Memory B cell (primary cell): ENCODE measurements around the gene TMEM38A.

ENCODE experiments used
- ATAC-seq: fragments of 150-1000 bp; cut with Tn5 transposase; 2 replicates; pipeline ENCODE4 v1.10.0; 2021; ENCODE audit warnings: low read depth, mild to moderate bottlenecking, moderate library complexity
- DNase-seq, 2 donors: peaks; one replicate each; pipeline ENCODE4 v3.0.0; 2022; ENCODE audit warnings: low spot score in 2 of 2
- H3K27ac Mint-ChIP-seq: one replicate; pipeline ENCODE4 v1.8.0; 2022; ENCODE audit warnings: mild to moderate bottlenecking, moderate library complexity, mixed read lengths
- H3K27me3 Mint-ChIP-seq: one replicate; pipeline ENCODE4 v1.8.0; 2022; ENCODE audit warnings: mixed read lengths
- H3K36me3 Mint-ChIP-seq: one replicate; pipeline ENCODE4 v1.8.0; 2022; ENCODE audit warnings: mild to moderate bottlenecking, mixed read lengths
- H3K4me1 Mint-ChIP-seq: one replicate; pipeline ENCODE4 v1.8.0; 2022; ENCODE audit warnings: mixed read lengths
- H3K4me3 Mint-ChIP-seq: one replicate; pipeline ENCODE4 v1.8.0; 2022; ENCODE audit warnings: mild to moderate bottlenecking, moderate library complexity, mixed read lengths
- H3K9me3 Mint-ChIP-seq: one replicate; pipeline ENCODE4 v1.8.0; 2022; ENCODE audit warnings: mixed read lengths

The TMEM38A gene

DNA sequence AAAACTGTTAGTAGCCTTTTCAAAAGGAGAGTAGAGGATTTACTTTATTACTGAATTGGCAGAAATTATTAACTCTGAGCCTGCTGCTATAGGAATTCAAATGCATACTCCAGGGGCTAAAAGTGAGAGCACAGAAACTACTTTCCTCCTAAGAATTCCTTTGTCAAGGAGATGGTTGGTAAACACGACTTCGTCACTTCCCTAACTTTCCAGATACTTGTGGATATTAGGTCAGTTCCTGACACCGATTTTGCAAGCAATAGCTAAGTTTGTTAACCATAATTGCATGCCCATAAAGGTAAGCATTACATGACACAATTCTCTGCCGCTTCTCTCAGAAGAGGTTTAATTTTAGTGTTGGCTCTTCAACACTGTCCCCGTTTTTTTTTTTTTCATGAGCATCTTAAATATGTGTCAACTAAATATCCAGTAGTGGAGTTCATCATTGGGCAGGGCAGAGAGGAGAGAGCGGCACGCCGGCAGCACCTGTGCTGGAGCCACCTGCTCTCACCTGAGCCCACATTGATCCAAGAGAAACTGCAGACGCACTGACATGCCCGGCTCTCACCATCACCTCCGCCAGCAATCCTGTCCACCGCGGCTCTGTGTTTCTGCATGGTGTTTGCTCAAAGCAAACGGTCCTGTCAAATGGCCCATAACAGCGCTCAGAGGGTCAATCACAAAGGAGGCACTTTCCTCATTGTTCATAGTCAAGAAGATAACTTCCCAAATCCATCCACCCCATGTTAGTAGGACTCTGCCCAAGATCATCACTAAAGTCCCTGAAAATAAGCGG is 35.6 kb upstream of the TMEM38A start:
- ATAC-seq (no peak), DNase-seq (no peak)
- peaks cover 6% of the 10 kb centered on the region for H3K36me3 Mint-ChIP-seq
- no peaks in the 10 kb centered on the region for H3K27me3 Mint-ChIP-seq
- H3K4me3 Mint-ChIP-seq, result no peak overlapping the region
- peak overlapping the region; percentile 81 for H3K27ac Mint-ChIP-seq
- H3K4me1 Mint-ChIP-seq, result peaks cover 41% of the 10 kb centered on the region
- no peaks in the 10 kb centered on the region for H3K9me3 Mint-ChIP-seq

- peaks cover 31% of the 10 kb centered on the region for H3K4me1 Mint-ChIP-seq
- peak overlapping the region; percentile 91 for H3K4me3 Mint-ChIP-seq
- peaks cover 6% of the 10 kb centered on the region for H3K36me3 Mint-ChIP-seq
- no peak for DNase-seq
- H3K27me3 Mint-ChIP-seq, result no peaks in the 10 kb centered on the region
- H3K9me3 Mint-ChIP-seq, result no peaks in the 10 kb centered on the region
- H3K27ac Mint-ChIP-seq, result peak overlapping the region; percentile 82
- no peak for ATAC-seq
These were observed 34.1 kb upstream of the TMEM38A start for GRCh38 chr19:16626796-16627192.

DNA sequence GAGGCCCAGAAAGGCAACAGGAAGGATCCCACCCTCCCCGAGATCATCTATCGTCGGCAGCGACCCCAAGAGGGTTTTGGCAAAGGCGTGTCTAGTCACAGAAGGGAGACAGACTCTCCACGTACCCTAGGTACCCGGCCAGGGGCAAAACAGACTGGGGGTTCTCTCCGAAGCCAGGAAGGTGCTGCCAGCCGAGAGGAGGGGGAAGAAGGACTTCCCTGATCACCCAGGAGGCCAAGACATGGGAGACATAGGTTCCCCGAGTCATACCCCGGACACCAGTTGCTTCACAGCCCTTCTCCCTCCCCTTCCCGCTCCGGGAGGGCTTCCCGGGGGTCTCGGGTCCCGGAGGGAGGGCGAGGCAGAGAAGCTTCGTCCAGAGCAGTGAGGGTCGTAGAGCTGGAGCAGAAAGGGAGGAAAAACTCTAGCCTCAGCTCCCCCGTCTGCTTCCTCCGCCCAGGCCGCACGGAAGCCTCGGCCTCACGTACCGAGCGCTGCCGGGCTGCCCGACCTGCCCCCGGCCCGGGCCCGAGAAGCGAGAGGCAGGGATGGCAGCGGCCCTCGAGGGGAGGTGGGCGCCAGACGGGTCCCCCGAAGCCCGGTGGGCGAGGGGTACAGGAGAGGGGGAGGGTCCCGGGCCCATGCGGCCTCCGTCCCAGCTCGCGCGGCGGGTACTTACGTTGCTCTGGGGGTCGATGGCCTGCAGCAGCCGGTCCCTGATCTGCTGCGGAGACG is 33.6 kb upstream of the TMEM38A start:
- ATAC-seq, result no peak
- Mint-ChIP-seq H3K36me3 (peaks cover 8% of the 10 kb centered on the region), H3K27ac (peak overlapping the region; percentile 82)

GRCh38 chr19:16627928-16628182 is 33.1 kb upstream of the TMEM38A start:
- peaks cover 8% of the 10 kb centered on the region for H3K36me3 Mint-ChIP-seq
- H3K4me1 Mint-ChIP-seq, result peaks cover 30% of the 10 kb centered on the region
- H3K27ac Mint-ChIP-seq, result peak overlapping the region; percentile 94
- H3K4me3 Mint-ChIP-seq, result peak overlapping the region; percentile 97
- no peaks in the 10 kb centered on the region for H3K9me3 Mint-ChIP-seq
- ATAC-seq (no peak), DNase-seq (no peak)
- no peaks in the 10 kb centered on the region for H3K27me3 Mint-ChIP-seq

More for the DNA sequence above, 33.6 kb upstream of the TMEM38A start:
- no peaks in the 10 kb centered on the region for H3K27me3 Mint-ChIP-seq
- H3K4me3 Mint-ChIP-seq, result peak overlapping the region; percentile 91
- H3K9me3 Mint-ChIP-seq, result no peaks in the 10 kb centered on the region
- H3K4me1 Mint-ChIP-seq, result peaks cover 30% of the 10 kb centered on the region
- DNase-seq, result peak; percentile 27 to 28

DNA sequence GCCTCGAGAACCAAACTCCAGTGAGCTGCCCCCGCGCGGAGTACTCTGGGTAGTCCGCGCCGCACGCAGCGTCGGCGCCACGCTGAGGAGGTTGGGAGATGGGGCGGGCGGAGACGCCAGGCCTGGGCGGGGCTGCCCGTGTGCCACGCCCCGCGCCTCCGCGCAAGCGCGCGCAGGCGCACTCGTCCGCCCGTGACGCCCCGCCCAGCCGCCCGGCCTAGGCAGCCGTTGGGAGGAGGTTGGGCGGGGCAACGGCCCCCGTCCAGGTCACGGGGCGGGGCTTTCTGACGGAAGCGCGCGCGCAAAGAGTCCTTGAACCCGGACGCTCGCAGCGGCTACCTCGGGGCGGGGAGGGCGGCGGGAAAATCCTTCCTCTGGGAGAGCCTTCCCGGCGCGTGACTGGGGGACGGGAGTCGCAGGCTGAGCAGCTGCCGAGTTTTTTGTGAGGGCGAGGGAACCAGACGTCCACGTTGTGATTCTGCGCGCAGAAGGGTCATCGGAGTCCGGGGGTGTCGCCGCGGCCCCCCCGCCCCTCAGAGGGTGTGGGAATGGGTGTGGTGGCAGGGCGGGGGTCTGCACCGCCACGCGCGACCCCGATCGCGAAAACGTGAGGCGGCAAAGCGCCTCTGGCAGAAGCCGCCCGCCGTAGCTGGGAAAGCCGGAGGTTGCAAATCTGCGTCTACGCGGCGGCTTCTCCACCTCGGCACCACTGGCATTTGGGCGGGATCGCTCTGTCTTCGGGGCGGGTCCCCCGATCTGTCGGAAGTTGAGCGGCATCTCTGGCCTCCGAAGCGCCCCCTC is 32.6 kb upstream of the TMEM38A start, which contains the start of gene MED26:
Gene MED26 (minus strand): TSS at position 22 of the 801 bp plus-strand sequence. CDS start 261 bp downstream, outside the sequence.
- peak within 1 kb of the TSS; percentile 94 for H3K27ac Mint-ChIP-seq
- peaks cover 30% of the 10 kb centered on the region for H3K4me1 Mint-ChIP-seq
- peaks cover 8% of the 10 kb centered on the region for H3K36me3 Mint-ChIP-seq
- ATAC-seq, result peak; percentile 90
- DNase-seq, result peak; percentile 92 to 94
- H3K4me3 Mint-ChIP-seq, result peak within 1 kb of the TSS; percentile 97
- no peaks in the 10 kb centered on the region for H3K27me3 Mint-ChIP-seq
- no peaks in the 10 kb centered on the region for H3K9me3 Mint-ChIP-seq

GRCh38 chr19:16628984-16629691 is 31.8 kb upstream of the TMEM38A start:
- H3K4me1 Mint-ChIP-seq, result peaks cover 26% of the 10 kb centered on the region
- peak; percentile 7 for ATAC-seq
- H3K27ac Mint-ChIP-seq, result peak overlapping the region; percentile 94
- no peaks in the 10 kb centered on the region for H3K9me3 Mint-ChIP-seq
- peak in 1 of 2 donors; percentile 29 for DNase-seq
- H3K27me3 Mint-ChIP-seq, result no peaks in the 10 kb centered on the region
- peak overlapping the region; percentile 97 for H3K4me3 Mint-ChIP-seq
- H3K36me3 Mint-ChIP-seq, result peaks cover 8% of the 10 kb centered on the region

- no peak overlapping the region for H3K27ac Mint-ChIP-seq
These were observed 29.5 kb upstream of the TMEM38A start for GRCh38 chr19:16631465-16631864.

DNA sequence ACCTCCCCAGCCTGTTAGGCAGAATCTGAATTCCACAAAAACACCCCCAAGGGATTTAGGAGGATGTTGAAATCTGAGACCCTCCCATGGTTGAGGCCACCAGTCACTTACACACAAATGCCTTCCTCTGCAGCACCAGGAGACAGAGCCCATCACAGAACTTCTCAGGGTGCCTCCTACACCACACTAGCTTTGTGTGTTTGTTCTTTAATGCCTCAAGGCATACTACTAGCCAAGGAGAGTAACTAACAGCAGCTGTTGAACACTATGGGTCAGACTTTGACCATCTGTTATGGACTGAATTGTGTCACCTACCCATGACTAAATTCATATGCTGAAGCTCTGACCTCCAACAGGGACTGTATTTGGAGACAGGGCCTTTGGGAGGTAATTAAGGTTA is 23.4 kb upstream of the TMEM38A start:
- ATAC-seq (no peak), DNase-seq (no peak)
- H3K27ac Mint-ChIP-seq, result no peak overlapping the region
- H3K36me3 Mint-ChIP-seq, result peaks cover 12% of the 10 kb centered on the region
- no peaks in the 10 kb centered on the region for H3K9me3 Mint-ChIP-seq
- H3K27me3 Mint-ChIP-seq, result no peaks in the 10 kb centered on the region
- H3K4me3 Mint-ChIP-seq, result no peak overlapping the region
- peaks cover 11% of the 10 kb centered on the region for H3K4me1 Mint-ChIP-seq

More at GRCh38 chr19:16631465-16631864, 29.5 kb upstream of the TMEM38A start:
- ATAC-seq, result no peak
- Mint-ChIP-seq H3K4me3 (no peak overlapping the region), H3K4me1 (peaks cover 17% of the 10 kb centered on the region), H3K27me3 (no peaks in the 10 kb centered on the region), H3K9me3 (no peaks in the 10 kb centered on the region), H3K36me3 (peaks cover 8% of the 10 kb centered on the region)
- DNase-seq, result no peak

DNA sequence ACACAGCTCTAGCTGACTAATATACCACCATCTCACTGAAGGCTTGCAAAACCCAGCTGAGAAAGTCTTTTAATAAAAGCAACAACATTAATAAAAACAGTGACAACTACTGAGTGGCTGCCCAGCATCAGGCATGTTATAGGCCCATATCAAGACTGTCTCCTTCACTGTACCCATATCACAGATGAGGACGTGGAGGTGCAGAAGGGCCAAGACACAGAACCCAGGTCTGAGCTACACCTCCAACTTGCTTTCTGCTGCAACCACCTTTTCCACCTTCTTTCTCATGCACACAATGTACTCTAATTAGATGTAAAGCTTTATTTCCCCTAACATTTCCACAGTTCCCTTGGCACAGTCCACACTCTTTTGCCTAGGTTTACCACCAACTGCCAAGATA is 22.3 kb upstream of the TMEM38A start:
- Mint-ChIP-seq H3K27me3 (no peaks in the 10 kb centered on the region), H3K36me3 (peaks cover 16% of the 10 kb centered on the region), H3K4me3 (no peak overlapping the region), H3K9me3 (no peaks in the 10 kb centered on the region), H3K4me1 (peaks cover 11% of the 10 kb centered on the region), H3K27ac (no peak overlapping the region)
- ATAC-seq (no peak), DNase-seq (no peak)

- Mint-ChIP-seq H3K4me1 (peaks cover 9% of the 10 kb centered on the region), H3K27me3 (no peaks in the 10 kb centered on the region), H3K36me3 (peaks cover 18% of the 10 kb centered on the region), H3K9me3 (no peaks in the 10 kb centered on the region), H3K4me3 (no peak overlapping the region), H3K27ac (no peak overlapping the region)
- DNase-seq (no peak), ATAC-seq (no peak)
These were observed 20.0 kb upstream of the TMEM38A start for GRCh38 chr19:16640951-16641350.

DNA sequence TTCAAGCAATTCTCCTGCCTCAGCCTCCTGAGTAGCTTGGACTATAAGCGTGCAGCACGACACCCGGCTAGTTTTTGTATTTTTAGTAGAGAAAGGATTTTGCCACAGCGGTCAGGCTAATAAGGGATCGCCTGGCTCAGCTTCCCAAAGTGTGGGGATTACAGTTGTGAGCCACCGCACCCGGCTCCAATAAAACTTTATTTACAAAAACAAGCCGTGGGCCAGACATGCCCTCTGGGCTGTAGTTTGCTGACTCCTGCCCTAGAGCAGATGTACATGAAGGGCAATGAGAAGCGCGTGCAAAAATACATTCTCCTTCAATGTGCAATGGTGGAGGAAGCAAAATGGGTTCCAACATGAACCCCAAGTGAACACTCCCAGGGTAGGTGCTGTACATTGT is 19.2 kb upstream of the TMEM38A start:
- peaks cover 18% of the 10 kb centered on the region for H3K36me3 Mint-ChIP-seq
- H3K27ac Mint-ChIP-seq, result no peak overlapping the region
- ATAC-seq (no peak), DNase-seq (no peak)
- no peaks in the 10 kb centered on the region for H3K27me3 Mint-ChIP-seq
- H3K4me3 Mint-ChIP-seq, result no peak overlapping the region
- no peaks in the 10 kb centered on the region for H3K9me3 Mint-ChIP-seq
- peaks cover 9% of the 10 kb centered on the region for H3K4me1 Mint-ChIP-seq

- no peak for ATAC-seq
- Mint-ChIP-seq H3K27me3 (no peaks in the 10 kb centered on the region), H3K4me1 (peaks cover 7% of the 10 kb centered on the region), H3K4me3 (no peak overlapping the region), H3K36me3 (peaks cover 17% of the 10 kb centered on the region), H3K9me3 (no peaks in the 10 kb centered on the region), H3K27ac (no peak overlapping the region)
- DNase-seq, result no peak
These were observed 15.8 kb upstream of the TMEM38A start for GRCh38 chr19:16645140-16645539.

DNA sequence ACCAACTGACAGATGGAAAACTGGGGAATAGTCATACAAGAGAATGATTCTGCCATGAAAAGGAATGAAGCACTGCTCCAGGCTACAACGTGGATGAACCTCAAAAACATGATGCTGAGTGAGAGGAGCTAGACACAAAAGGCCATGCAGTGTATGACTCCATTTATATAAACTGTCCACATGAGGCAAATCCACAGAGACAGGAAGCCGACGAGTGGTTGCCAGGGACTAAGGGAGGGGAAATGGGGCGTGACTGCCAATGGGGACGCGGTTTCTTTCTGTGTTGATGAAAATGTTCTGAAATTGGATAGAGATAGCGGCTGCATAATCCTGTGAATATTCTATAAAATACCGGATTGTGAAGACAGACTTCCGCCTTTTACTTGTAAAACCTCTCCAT is 11.2 kb upstream of the TMEM38A start:
- H3K36me3 Mint-ChIP-seq, result peaks cover 25% of the 10 kb centered on the region
- no peaks in the 10 kb centered on the region for H3K9me3 Mint-ChIP-seq
- no peak overlapping the region for H3K4me3 Mint-ChIP-seq
- H3K27me3 Mint-ChIP-seq, result no peaks in the 10 kb centered on the region
- no peak overlapping the region for H3K27ac Mint-ChIP-seq
- peaks cover 20% of the 10 kb centered on the region for H3K4me1 Mint-ChIP-seq
- DNase-seq (no peak), ATAC-seq (no peak)
